Adrenal gland (tissue), 5 donors: ENCODE data around the gene FHIT.

ENCODE experiments used
- POLR2A ChIP-seq, 2 donors: fragments of 450-650 bp; IDR thresholded peaks; one replicate each; pipeline ENCODE4 v1.6.1; 2017; ENCODE audit warnings: antibody characterized with exemption in 2 of 2, mild to moderate bottlenecking in 2 of 2, moderate library complexity in 1 of 2
- TF ChIP-seq, protein P1 (sequence below), 6 experiments: fragments of 450-650 bp in 4 of 6; fragments of 200-600 bp in 2 of 6; sonication (generic) in 1 of 6; IDR thresholded peaks; 1 replicate in 5 of 6; 2 replicates in 1 of 6; pipeline versions ENCODE4 v1.5.1 to v1.8.0; 2016 to 2021; ENCODE audit warnings: antibody characterized with exemption in 6 of 6, mild to moderate bottlenecking in 2 of 6, moderate library complexity in 1 of 6
- donor health status: DM: no; HTN: no; CAD: no.

DNA sequence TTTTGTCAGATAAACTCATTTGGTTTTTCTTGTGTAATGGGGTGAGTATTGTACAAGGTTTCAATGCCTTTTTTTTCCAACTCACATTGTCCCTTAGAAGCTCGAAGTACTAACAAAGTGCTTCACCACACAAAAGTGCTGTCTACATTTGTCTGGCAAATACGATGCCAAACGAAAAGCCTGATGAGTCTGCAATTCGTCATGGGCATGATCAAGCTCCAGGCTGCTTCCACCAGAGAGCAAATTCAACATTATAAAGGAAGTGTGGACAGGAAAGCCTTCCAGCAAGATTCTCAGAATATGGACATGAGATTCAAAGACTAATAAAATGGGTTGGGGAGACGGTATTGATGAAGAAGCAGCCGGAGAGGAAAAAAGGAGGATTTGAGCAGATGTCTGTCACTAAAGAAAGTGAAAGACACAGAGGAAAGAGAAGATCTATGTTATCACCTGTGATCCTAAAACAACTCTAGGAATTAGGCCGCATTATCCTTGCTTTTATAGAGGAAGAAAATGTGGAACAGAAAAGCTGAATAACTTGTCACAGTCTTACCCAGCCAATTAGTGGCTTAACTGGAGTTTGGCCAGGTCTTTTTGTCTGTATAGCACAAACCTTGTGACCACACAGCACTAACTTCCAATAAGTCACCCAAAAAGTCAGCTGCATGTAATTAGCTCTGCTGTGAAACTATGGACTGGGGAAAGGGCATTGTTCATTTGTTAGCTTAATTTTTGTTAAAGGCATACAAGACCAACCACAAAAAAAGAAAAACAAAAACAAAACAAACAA lies 494.8 kb downstream of the FHIT start:
- TF ChIP-seq POLR2A (IDR thresholded peaks at IDR 0.05): no peak
- TF ChIP-seq, protein P1, sequence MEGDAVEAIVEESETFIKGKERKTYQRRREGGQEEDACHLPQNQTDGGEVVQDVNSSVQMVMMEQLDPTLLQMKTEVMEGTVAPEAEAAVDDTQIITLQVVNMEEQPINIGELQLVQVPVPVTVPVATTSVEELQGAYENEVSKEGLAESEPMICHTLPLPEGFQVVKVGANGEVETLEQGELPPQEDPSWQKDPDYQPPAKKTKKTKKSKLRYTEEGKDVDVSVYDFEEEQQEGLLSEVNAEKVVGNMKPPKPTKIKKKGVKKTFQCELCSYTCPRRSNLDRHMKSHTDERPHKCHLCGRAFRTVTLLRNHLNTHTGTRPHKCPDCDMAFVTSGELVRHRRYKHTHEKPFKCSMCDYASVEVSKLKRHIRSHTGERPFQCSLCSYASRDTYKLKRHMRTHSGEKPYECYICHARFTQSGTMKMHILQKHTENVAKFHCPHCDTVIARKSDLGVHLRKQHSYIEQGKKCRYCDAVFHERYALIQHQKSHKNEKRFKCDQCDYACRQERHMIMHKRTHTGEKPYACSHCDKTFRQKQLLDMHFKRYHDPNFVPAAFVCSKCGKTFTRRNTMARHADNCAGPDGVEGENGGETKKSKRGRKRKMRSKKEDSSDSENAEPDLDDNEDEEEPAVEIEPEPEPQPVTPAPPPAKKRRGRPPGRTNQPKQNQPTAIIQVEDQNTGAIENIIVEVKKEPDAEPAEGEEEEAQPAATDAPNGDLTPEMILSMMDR (IDR thresholded peaks at IDR 0.05): no peak
